GM23338 (cell line): ENCODE measurements around the gene KCNMA1. TPM values are rescaled to one million over a fixed set of nuclear protein-coding genes. Genes with fewer than 3 reads are reported as not detected.
"Not testable (repeated sequence)": the region's sequence is repeated elsewhere in the genome, so short reads cannot be mapped to it uniquely, and the experiment has no call there.

Experiments used
- ATAC-seq: fragments of 200-7000 bp; cut with Tn5 transposase; 3 replicates; pipeline ENCODE4 v1.9.1; 2020
- DNase-seq: peaks from one replicate; pipeline ENCODE4 v3.0.0-alpha.2; 2015; ENCODE audit warnings: low spot score
- H2AFZ ChIP-seq: fragments of 200-600 bp; sonication (generic); 2 replicates; pipeline ENCODE4 v1.8.0; 2016; ENCODE audit warnings: antibody characterized with exemption, mild to moderate bottlenecking, moderate library complexity
- H3F3A ChIP-seq: fragments of 200-600 bp; sonication (generic); replicated peaks from 2 replicates; pipeline ENCODE4 v1.8.0; 2017; ENCODE audit warnings: antibody characterized with exemption, mixed run types, low read depth
- H3K27ac ChIP-seq: fragments of 200-600 bp; sonication (generic); 2 replicates; pipeline ENCODE4 v1.6.1; 2016; ENCODE audit warnings: low read depth
- H3K27me3 ChIP-seq: fragments of 200-600 bp; sonication (generic); 2 replicates; pipeline ENCODE4 v1.8.0; 2016; ENCODE audit warnings: mild to moderate bottlenecking, mixed run types, moderate library complexity; ENCODE audit not compliant: insufficient read depth
- H3K36me3 ChIP-seq: fragments of 200-600 bp; sonication (generic); 2 replicates; pipeline ENCODE4 v1.8.0; 2016; ENCODE audit warnings: mild to moderate bottlenecking; ENCODE audit not compliant: insufficient read depth
- H3K4me1 ChIP-seq: fragments of 200-600 bp; sonication (generic); 2 replicates; pipeline ENCODE4 v1.8.0; 2016; ENCODE audit warnings: mild to moderate bottlenecking, moderate library complexity; ENCODE audit not compliant: insufficient read depth
- H3K4me2 ChIP-seq: fragments of 200-600 bp; sonication (generic); 2 replicates; pipeline ENCODE4 v1.7.1; 2017; ENCODE audit warnings: mixed run types
- H3K4me3 ChIP-seq: fragments of 200-600 bp; sonication (generic); 2 replicates; pipeline ENCODE4 v1.6.1; 2016; ENCODE audit warnings: mixed run types
- H3K79me2 ChIP-seq: fragments of 200-600 bp; sonication (generic); replicated peaks from 2 replicates; pipeline ENCODE4 v1.8.0; 2017; ENCODE audit warnings: mild to moderate bottlenecking; ENCODE audit not compliant: insufficient read depth
- H3K9me2 ChIP-seq: fragments of 200-600 bp; sonication (generic); 2 replicates; pipeline ENCODE4 v1.8.0; 2017; ENCODE audit not compliant: insufficient read depth
- H4K20me1 ChIP-seq: fragments of 200-600 bp; sonication (generic); replicated peaks from 2 replicates; pipeline ENCODE4 v1.8.0; 2017; ENCODE audit warnings: mild to moderate bottlenecking; ENCODE audit not compliant: insufficient read depth
- H3K27ac Mint-ChIP-seq: 2 replicates; pipeline ENCODE4 v1.8.0; 2020; ENCODE audit warnings: inconsistent platforms, mild to moderate bottlenecking, moderate library complexity, mixed read lengths
- H3K27me3 Mint-ChIP-seq: 3 replicates; pipeline ENCODE4 v1.8.0; 2022; ENCODE audit warnings: low read depth, mild to moderate bottlenecking, moderate library complexity, mixed read lengths, inconsistent platforms; ENCODE audit not compliant: insufficient read depth, poor library complexity
- H3K36me3 Mint-ChIP-seq: 3 replicates; pipeline ENCODE4 v1.8.0; 2021; ENCODE audit warnings: low read depth, mild to moderate bottlenecking, inconsistent platforms, moderate library complexity, mixed read lengths
- H3K4me1 Mint-ChIP-seq: 3 replicates; pipeline ENCODE4 v1.8.0; 2020; ENCODE audit warnings: mild to moderate bottlenecking, inconsistent platforms, mixed read lengths
- H3K4me3 Mint-ChIP-seq: 3 replicates; pipeline ENCODE4 v1.8.0; 2021; ENCODE audit warnings: moderate library complexity, mild to moderate bottlenecking, inconsistent platforms, mixed read lengths
- H3K9me3 Mint-ChIP-seq: 3 replicates; pipeline ENCODE4 v1.8.0; 2020; ENCODE audit warnings: moderate library complexity, mild to moderate bottlenecking, inconsistent platforms, mixed read lengths
- CREB1 ChIP-seq: fragments of 250-450 bp; sonication (Bioruptor Pico); IDR thresholded peaks from 2 replicates; pipeline ENCODE4 v1.5.0; 2020; ENCODE audit warnings: low read depth, mild to moderate bottlenecking, moderate library complexity
- EZH2 ChIP-seq: fragments of 200-600 bp; sonication (generic); IDR thresholded peaks from one replicate; pipeline ENCODE4 v1.8.0; 2017; ENCODE audit warnings: antibody characterized with exemption, mild to moderate bottlenecking, low read depth; ENCODE audit not compliant: unreplicated experiment
- JUNB ChIP-seq: IDR thresholded peaks from one replicate; pipeline ENCODE4 v1.6.1; 2016; ENCODE audit warnings: antibody characterized with exemption; ENCODE audit not compliant: unreplicated experiment
- STAT1 ChIP-seq: IDR thresholded peaks from one replicate; pipeline ENCODE4 v1.6.1; 2016; ENCODE audit warnings: antibody characterized with exemption; ENCODE audit not compliant: unreplicated experiment
- ZNF114 ChIP-seq: fragments of 250-450 bp; sonication (Bioruptor Pico); IDR thresholded peaks from 2 replicates; pipeline ENCODE4 v1.5.0; 2020; ENCODE audit warnings: mild to moderate bottlenecking, moderate library complexity
- ZNF331 ChIP-seq: fragments of 250-450 bp; sonication (Bioruptor Pico); IDR thresholded peaks from 2 replicates; pipeline ENCODE4 v1.5.0; 2020; ENCODE audit warnings: low read depth, mild to moderate bottlenecking, moderate library complexity
- polyA plus RNA-seq: library from polyadenylated mRNA; unstranded; fragments of >200 nt; fragmentation: Nextera tagmentation; extraction: Ambion mirVana; gene quantifications from 2 replicates; pipeline ENCODE4 v1.2.1, GENCODE V29; 2016
- total RNA-seq: library from RNA; depleted of rRNA; stranded (reverse); fragments of >200 nt; shearing (Covaris generic); gene quantifications from 2 replicates; pipeline ENCODE4 v1.2.3, GENCODE V29; 2014
- TF ChIP-seq, protein P1 (sequence below): IDR thresholded peaks from 2 replicates; pipeline ENCODE4 v1.6.1; 2016; ENCODE audit warnings: antibody characterized with exemption
- TF ChIP-seq, protein P2 (sequence below), 2 experiments: fragments of 200-600 bp in 1 of 2; sonication (generic) in 1 of 2; conservative IDR thresholded peaks; 2 replicates each; pipeline versions ENCODE4 v1.5.1 to v1.6.1; 2016 to 2017; ENCODE audit warnings: antibody characterized with exemption in 2 of 2, low read depth in 2 of 2, mild to moderate bottlenecking in 2 of 2, moderate library complexity in 1 of 2
- TF ChIP-seq, protein P3 (sequence below): fragments of 250-450 bp; sonication (Bioruptor Pico); IDR thresholded peaks from 2 replicates; pipeline ENCODE4 v1.5.0; 2020; ENCODE audit warnings: mild to moderate bottlenecking, moderate library complexity

The KCNMA1 gene
- total and polyA plus RNA-seq, 2 experiments from 2014 or later: 8.2 to 9.0 TPM

DNA sequence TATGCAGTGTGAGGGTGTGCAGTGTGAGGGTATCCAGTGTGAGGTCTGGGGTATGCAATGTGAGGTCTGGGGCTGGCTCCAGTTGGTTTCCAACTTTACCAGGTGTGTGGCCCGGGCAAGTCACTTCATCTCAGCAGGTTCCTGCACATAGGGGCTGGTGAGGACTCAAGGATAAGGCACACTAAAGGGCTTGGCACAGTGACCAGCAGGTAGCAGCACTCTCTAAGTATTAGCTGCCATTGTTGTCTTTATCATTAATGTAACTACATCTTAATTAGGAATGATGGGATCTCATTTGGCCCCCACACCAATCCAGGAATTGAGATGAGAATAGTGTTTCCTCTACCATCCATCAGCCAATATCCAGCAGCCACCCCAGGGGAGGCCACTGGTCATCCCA is 117.3 kb downstream of the KCNMA1 start:
- Mint-ChIP-seq H3K9me3 (peaks cover 11% of the 10 kb centered on the region), H3K27me3 (peaks cover 6% of the 10 kb centered on the region), H3K4me3 (no peak overlapping the region), H3K4me1 (peaks cover 13% of the 10 kb centered on the region), H3K27ac (no peak overlapping the region), H3K36me3 (peaks cover 4% of the 10 kb centered on the region; the same call in 2 of the 3 replicates)
- DNase-seq: no peak
- TF ChIP-seq, protein P1, sequence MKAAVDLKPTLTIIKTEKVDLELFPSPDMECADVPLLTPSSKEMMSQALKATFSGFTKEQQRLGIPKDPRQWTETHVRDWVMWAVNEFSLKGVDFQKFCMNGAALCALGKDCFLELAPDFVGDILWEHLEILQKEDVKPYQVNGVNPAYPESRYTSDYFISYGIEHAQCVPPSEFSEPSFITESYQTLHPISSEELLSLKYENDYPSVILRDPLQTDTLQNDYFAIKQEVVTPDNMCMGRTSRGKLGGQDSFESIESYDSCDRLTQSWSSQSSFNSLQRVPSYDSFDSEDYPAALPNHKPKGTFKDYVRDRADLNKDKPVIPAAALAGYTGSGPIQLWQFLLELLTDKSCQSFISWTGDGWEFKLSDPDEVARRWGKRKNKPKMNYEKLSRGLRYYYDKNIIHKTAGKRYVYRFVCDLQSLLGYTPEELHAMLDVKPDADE: no peak
- TF ChIP-seq, protein P2, sequence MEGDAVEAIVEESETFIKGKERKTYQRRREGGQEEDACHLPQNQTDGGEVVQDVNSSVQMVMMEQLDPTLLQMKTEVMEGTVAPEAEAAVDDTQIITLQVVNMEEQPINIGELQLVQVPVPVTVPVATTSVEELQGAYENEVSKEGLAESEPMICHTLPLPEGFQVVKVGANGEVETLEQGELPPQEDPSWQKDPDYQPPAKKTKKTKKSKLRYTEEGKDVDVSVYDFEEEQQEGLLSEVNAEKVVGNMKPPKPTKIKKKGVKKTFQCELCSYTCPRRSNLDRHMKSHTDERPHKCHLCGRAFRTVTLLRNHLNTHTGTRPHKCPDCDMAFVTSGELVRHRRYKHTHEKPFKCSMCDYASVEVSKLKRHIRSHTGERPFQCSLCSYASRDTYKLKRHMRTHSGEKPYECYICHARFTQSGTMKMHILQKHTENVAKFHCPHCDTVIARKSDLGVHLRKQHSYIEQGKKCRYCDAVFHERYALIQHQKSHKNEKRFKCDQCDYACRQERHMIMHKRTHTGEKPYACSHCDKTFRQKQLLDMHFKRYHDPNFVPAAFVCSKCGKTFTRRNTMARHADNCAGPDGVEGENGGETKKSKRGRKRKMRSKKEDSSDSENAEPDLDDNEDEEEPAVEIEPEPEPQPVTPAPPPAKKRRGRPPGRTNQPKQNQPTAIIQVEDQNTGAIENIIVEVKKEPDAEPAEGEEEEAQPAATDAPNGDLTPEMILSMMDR (conservative IDR thresholded peaks at IDR 0.05; ENCODE audit: low read depth in 2 of 2): peak in 1 of 2 experiments; percentile 20; a peak in 1 of 4 replicates
- peaks cover 7% of the 10 kb centered on the region; the same call in 1 of the 2 replicates for H3K4me1 ChIP-seq
- H3K9me2 ChIP-seq: no peaks in the 10 kb centered on the region
- H4K20me1 ChIP-seq: no peaks in the 10 kb centered on the region
- H3F3A ChIP-seq: no peaks in the 10 kb centered on the region
- no peak overlapping the region for H3K27ac ChIP-seq
- no peaks in the 10 kb centered on the region for H3K27me3 ChIP-seq
- H3K79me2 ChIP-seq: no peaks in the 10 kb centered on the region
- no peaks in the 10 kb centered on the region for H3K36me3 ChIP-seq
- H3K4me3 ChIP-seq: no peak overlapping the region
- no peak for ATAC-seq
- H3K4me2 ChIP-seq: no peak overlapping the region
- H2AFZ ChIP-seq: no peak overlapping the region

DNA sequence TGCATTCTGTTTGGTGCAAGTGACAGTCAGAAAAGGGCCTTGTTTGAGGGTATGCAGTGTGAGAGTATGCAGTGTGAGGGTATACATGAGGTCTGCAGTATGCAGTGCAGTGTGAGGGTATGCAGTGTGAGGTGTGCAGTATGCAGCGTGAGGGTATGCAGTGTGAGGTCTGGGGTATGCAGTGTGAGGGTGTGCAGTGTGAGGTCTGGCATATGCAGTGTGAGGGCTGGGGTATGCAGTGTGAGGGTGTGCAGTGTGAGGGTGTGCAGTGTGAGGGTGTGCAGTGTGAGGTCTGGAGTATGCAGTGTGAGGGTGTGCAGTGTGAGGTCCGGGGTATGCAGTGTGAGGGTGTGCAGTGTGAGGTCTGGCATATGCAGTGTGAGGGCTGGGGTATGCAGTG is 117.8 kb downstream of the KCNMA1 start:
- H3K36me3 ChIP-seq, H3K27me3 Mint-ChIP-seq, H3K36me3 Mint-ChIP-seq, H3K4me3 Mint-ChIP-seq, H3F3A ChIP-seq, H3K79me2 ChIP-seq, DNase-seq, H3K27ac Mint-ChIP-seq, H3K27ac ChIP-seq, H2AFZ ChIP-seq, H3K4me3 ChIP-seq, H4K20me1 ChIP-seq, H3K4me1 ChIP-seq, H3K27me3 ChIP-seq, ATAC-seq, H3K4me2 ChIP-seq, H3K9me2 ChIP-seq: not testable (repeated sequence)
- H3K4me1 Mint-ChIP-seq: peaks cover 15% of the 10 kb centered on the region
- H3K9me3 Mint-ChIP-seq: peaks cover 11% of the 10 kb centered on the region

DNA sequence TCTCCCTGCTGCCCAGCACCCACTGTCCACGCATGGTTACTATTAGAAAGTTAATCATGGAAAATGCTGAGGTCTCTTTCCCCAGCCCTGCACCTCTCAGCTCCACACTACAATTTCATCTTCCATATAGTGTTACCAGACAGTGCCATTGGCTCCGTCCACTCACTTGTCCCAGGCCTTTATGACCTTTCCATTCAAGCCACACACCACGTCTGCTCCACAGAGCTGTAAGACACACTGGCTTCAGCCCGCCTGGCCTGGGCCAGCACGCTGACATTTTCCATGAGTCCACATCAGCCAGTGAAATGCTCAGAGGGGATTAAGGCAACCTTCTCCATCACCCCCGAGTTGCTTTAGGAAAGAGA is 118.7 kb downstream of the KCNMA1 start:
- Histone ChIP-seq H3K9me2 (no peaks in the 10 kb centered on the region), H3F3A (no peaks in the 10 kb centered on the region), H3K27ac (no peak overlapping the region), H4K20me1 (no peaks in the 10 kb centered on the region), H3K4me2 (no peak overlapping the region), H3K27me3 (no peaks in the 10 kb centered on the region), H3K4me1 (peaks cover 7% of the 10 kb centered on the region; the same call in 1 of the 2 replicates), H3K79me2 (no peaks in the 10 kb centered on the region), H3K4me3 (no peak overlapping the region), H2AFZ (no peak overlapping the region), H3K36me3 (no peaks in the 10 kb centered on the region)
- DNase-seq (no peak), ATAC-seq (no peak)
- Mint-ChIP-seq H3K36me3 (peaks cover 4% of the 10 kb centered on the region; the same call in 2 of the 3 replicates), H3K4me1 (peaks cover 14% of the 10 kb centered on the region), H3K4me3 (no peak overlapping the region), H3K27ac (peak overlapping the region; percentile 79), H3K27me3 (peaks cover 7% of the 10 kb centered on the region), H3K9me3 (peaks cover 11% of the 10 kb centered on the region)
- TF ChIP-seq JUNB (no peak), CREB1 (CRISPR knock-in tag) (no peak), ZNF114 (CRISPR knock-in tag) (no peak), STAT1 (no peak), EZH2 (no peak), ZNF331 (no peak)
- TF ChIP-seq, protein P3, sequence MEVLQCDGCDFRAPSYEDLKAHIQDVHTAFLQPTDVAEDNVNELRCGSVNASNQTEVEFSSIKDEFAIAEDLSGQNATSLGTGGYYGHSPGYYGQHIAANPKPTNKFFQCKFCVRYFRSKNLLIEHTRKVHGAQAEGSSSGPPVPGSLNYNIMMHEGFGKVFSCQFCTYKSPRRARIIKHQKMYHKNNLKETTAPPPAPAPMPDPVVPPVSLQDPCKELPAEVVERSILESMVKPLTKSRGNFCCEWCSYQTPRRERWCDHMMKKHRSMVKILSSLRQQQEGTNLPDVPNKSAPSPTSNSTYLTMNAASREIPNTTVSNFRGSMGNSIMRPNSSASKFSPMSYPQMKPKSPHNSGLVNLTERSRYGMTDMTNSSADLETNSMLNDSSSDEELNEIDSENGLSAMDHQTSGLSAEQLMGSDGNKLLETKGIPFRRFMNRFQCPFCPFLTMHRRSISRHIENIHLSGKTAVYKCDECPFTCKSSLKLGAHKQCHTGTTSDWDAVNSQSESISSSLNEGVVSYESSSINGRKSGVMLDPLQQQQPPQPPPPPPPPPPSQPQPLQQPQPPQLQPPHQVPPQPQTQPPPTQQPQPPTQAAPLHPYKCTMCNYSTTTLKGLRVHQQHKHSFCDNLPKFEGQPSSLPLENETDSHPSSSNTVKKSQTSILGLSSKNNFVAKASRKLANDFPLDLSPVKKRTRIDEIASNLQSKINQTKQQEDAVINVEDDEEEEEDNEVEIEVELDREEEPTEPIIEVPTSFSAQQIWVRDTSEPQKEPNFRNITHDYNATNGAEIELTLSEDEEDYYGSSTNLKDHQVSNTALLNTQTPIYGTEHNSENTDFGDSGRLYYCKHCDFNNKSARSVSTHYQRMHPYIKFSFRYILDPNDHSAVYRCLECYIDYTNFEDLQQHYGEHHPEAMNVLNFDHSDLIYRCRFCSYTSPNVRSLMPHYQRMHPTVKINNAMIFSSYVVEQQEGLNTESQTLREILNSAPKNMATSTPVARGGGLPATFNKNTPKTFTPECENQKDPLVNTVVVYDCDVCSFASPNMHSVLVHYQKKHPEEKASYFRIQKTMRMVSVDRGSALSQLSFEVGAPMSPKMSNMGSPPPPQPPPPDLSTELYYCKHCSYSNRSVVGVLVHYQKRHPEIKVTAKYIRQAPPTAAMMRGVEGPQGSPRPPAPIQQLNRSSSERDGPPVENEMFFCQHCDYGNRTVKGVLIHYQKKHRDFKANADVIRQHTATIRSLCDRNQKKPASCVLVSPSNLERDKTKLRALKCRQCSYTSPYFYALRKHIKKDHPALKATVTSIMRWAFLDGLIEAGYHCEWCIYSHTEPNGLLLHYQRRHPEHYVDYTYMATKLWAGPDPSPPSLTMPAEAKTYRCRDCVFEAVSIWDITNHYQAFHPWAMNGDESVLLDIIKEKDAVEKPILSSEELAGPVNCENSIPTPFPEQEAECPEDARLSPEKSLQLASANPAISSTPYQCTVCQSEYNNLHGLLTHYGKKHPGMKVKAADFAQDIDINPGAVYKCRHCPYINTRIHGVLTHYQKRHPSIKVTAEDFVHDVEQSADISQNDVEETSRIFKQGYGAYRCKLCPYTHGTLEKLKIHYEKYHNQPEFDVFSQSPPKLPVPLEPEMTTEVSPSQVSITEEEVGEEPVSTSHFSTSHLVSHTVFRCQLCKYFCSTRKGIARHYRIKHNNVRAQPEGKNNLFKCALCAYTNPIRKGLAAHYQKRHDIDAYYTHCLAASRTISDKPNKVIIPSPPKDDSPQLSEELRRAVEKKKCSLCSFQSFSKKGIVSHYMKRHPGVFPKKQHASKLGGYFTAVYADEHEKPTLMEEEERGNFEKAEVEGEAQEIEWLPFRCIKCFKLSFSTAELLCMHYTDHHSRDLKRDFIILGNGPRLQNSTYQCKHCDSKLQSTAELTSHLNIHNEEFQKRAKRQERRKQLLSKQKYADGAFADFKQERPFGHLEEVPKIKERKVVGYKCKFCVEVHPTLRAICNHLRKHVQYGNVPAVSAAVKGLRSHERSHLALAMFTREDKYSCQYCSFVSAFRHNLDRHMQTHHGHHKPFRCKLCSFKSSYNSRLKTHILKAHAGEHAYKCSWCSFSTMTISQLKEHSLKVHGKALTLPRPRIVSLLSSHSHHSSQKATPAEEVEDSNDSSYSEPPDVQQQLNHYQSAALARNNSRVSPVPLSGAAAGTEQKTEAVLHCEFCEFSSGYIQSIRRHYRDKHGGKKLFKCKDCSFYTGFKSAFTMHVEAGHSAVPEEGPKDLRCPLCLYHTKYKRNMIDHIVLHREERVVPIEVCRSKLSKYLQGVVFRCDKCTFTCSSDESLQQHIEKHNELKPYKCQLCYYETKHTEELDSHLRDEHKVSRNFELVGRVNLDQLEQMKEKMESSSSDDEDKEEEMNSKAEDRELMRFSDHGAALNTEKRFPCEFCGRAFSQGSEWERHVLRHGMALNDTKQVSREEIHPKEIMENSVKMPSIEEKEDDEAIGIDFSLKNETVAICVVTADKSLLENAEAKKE (CRISPR knock-in tag): no peak
